ENCODE results near the gene NUP205.

NUP205 gene, protein sequence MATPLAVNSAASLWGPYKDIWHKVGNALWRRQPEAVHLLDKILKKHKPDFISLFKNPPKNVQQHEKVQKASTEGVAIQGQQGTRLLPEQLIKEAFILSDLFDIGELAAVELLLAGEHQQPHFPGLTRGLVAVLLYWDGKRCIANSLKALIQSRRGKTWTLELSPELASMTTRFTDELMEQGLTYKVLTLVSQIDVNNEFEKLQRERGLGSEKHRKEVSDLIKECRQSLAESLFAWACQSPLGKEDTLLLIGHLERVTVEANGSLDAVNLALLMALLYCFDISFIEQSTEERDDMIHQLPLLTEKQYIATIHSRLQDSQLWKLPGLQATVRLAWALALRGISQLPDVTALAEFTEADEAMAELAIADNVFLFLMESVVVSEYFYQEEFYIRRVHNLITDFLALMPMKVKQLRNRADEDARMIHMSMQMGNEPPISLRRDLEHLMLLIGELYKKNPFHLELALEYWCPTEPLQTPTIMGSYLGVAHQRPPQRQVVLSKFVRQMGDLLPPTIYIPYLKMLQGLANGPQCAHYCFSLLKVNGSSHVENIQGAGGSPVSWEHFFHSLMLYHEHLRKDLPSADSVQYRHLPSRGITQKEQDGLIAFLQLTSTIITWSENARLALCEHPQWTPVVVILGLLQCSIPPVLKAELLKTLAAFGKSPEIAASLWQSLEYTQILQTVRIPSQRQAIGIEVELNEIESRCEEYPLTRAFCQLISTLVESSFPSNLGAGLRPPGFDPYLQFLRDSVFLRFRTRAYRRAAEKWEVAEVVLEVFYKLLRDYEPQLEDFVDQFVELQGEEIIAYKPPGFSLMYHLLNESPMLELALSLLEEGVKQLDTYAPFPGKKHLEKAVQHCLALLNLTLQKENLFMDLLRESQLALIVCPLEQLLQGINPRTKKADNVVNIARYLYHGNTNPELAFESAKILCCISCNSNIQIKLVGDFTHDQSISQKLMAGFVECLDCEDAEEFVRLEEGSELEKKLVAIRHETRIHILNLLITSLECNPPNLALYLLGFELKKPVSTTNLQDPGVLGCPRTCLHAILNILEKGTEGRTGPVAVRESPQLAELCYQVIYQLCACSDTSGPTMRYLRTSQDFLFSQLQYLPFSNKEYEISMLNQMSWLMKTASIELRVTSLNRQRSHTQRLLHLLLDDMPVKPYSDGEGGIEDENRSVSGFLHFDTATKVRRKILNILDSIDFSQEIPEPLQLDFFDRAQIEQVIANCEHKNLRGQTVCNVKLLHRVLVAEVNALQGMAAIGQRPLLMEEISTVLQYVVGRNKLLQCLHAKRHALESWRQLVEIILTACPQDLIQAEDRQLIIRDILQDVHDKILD (N-terminal part only)

DNA sequence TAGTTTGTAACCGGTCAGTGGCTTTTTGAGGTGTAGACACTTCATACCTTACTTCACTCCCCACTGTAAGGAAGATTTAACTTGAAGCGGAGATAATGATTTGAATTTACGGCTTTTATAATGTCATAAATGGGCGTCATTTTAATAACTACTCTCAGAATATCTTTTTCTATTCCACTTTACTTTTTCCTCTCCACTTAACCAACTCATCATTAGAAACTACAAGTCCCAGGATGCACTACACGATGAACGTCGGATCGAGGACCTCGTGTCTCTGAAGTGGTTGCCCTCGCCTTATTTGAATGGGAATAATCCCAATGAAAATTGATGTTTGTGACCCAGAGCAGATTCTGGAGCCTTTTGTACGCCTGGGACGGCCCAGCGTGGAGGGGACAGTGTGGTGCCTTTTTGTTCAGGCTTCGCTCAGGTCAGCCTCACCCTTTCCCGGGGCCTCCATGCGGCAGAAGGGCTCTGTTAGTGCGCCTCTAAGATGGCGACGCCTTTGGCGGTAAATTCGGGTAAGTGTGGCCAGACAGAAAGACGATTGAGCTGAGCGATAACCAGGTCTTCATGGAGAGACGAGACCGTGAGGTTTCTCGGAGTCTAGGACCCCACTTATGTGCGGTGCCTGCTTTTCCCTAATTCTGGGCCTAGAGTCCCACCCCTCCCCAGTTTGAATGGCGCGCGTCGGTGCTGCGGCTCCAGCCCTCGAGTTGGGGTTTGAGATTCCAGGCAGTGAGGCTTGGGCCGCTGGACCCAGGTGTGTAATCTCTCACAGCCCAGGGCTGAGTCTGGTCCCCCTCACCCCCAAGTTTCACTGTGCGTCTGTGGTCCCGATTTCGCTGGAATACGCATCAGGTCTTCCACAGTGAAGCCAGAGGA lies at the start of gene NUP205:
Gene NUP205 (plus strand): TSS at position 463 of the 882 bp plus-strand sequence. CDS start 28 bp downstream, at position 491.
- H3K4me3 ChIP-seq (ENCODE audit: low read depth, low read length): peak within 1 kb of the TSS; percentile 86
- DNase-seq (ENCODE audit: low read depth): peak; percentile 48

DNA sequence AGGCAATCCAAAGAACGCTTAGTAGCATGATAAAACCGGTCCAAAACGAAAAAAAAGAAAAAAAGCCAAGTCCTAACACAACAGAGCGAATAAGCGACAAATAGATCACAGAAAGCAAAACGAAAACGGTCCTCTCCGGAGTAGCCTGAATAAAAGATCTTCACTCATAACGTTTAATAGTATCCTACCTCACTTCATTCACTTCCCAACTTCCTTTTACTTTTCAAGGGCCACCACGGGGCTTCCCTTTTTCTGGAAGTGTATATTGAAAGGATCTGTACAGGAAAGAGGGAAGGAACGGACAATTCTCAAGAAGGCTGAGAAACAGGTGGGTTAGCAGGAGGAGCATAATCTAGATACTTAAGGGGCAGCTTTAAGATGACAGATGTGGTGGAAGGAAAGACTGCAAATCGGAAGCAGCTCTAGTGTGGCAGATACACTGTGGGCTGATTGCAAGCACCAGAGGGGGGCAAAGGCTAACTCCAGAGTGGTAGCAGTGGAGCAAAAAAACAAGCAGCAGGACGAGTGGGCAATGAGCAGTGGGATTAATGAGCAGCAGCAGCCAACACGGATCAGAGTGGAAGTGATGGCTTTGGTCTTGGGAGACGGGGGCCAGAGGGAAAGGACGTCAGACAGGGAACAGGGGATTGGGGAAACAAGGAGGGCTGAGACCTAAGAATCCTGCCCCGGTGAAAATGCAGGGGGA lies 48.7 kb upstream of the NUP205 start:
- peak overlapping the region; percentile 96 for H3K4me3 ChIP-seq (ENCODE audit: low read depth, low read length)
- DNase-seq (ENCODE audit: low read depth): no peak

DNA sequence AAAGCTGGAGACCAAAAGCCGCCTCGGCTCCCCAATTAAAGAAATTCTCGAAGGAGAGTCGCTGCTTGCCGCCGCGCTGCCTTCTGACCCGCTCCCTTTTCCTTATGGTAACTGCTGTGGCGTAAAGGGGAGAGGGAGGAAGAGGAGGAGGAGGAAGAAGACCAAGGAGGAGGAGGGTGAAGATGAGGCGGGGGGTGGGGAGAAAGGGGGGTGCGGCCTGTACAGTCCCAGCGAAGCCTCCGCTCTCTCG lies 48.2 kb upstream of the NUP205 start:
- no peak for DNase-seq (ENCODE audit: low read depth)

DNA sequence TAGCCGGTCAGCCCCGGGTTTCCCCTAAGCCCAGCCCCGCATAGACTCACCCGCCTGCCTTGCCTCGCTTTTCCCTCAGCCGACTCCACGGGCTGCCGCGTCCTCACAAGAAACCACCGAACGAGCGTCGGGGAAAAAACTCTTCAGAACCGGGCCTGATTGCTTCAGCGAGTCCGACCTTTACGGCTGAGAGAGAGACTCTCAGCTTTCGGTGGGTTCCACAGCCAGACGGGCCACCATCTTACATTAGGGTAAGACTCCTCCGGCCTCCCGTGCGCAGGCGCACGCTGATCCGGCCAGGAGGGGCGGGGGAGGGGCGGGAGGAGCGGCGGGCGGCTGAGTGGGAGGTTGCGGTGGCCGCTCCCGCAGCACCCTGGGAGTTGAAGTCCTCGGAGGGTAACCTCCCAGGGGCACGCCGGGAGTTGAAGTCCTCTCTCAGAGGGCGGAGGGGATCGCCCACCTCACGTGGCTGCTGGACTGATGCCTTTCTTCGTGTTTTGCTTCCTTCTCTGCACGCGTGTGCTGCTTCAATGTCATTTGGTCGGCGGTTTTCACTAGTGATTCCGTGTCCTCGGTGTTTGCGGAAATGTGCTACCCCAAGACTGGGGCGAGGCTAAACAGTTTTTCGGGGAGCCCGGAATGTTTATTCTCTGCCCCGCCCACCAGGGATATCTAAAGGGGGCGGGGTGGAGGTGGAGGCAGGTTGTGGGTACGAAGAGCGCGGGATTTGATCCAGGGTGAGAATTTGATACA lies 47.7 kb upstream of the NUP205 start, which contains the start of gene CNOT4:
Gene CNOT4 (minus strand): TSS at position 264 of the 753 bp plus-strand sequence. CDS start 71,771 bp downstream, outside the sequence.
- DNase-seq (ENCODE audit: low read depth): peak; percentile 84
- peak within 1 kb of the TSS; percentile 96 for H3K4me3 ChIP-seq (ENCODE audit: low read depth, low read length)

More for the DNA sequence above, 48.2 kb upstream of the NUP205 start:
- H3K4me3 ChIP-seq (ENCODE audit: low read depth, low read length): peak overlapping the region; percentile 96

DNA sequence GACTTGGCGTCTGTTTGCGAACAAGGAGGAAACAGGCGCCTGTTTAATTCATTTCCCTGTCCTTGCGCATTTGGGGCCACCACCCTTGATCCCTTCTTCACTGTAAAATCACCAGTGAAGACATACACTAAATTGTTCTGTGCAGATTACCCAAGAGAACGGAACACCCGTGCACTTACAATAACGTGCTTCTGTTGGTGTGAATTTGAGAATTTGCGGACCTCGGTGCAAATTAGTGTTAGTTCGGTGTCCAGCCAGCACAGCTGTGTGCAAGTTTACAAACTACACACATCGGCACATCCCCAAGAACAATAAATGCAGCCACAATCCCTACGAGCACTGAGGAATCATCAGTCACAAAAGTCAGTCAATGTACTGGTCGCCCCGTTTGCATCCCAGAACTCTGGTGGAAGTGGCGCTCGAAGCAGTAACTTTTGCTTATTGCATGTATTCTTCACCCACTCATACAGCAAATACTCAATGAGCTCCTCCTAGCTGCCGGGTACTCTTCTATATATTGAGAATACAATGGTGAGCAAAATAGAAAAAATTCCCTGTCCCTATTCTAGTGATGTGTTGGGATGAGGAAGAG lies 47.0 kb upstream of the NUP205 start:
- peak overlapping the region; percentile 96 for H3K4me3 ChIP-seq (ENCODE audit: low read depth, low read length)
- DNase-seq (ENCODE audit: low read depth): no peak

DNA sequence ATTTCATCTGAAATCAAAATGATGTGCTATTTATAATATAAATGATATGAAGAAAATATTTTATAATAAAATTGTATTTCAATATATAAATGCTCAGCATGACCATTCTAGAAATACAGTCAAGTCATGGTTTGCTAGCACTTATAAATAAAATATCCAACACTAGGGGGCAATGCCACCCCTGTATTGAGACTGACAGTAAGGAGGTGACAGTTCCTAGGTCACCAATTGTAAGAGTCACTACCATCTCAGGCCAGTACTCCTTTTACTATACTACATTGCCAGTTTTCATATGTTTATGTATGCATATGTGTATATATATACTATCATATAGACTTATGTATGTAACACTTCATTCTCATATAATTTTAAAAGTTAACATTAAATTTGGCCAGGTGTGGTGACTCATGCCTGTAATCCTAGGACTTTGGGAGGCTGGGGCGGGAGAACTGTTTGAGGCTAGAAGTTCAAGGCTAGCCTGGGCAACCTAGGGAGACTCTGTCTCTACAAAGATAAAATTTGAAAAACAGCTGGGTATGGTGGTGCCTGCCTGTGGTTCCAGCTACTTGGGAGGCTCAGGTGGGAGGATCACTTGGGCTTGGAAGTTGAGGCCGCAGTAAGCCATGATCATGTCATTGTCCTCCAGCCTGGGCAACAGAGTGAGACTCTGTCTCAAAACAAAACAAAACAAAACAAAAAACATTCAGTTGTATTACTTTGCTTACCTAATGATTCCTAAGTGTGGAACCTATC lies 45.4 kb upstream of the NUP205 start:
- no peak for DNase-seq (ENCODE audit: low read depth)
- H3K4me3 ChIP-seq (ENCODE audit: low read depth, low read length): no peak overlapping the region

DNA sequence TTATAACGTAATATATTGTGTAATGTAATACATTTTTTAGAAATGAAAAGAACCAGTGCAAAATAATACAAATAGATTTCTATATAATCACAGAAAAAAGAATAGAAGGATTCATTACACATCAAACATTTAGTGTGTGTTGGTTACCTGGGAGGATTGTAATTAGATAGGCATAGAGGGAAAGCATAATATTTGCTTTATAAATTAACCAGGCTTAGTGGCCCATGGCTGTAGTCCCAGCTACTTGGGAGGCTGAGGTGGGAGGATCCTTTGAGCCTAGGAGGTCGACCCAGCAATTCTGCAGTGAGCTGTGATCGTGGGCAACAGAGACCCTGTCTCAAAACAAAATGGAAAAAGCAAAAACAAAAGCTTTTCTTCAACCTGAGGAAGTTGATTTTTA lies 42.9 kb upstream of the NUP205 start:
- no peak for DNase-seq (ENCODE audit: low read depth)
- no peak overlapping the region for H3K4me3 ChIP-seq (ENCODE audit: low read depth, low read length)

DNA sequence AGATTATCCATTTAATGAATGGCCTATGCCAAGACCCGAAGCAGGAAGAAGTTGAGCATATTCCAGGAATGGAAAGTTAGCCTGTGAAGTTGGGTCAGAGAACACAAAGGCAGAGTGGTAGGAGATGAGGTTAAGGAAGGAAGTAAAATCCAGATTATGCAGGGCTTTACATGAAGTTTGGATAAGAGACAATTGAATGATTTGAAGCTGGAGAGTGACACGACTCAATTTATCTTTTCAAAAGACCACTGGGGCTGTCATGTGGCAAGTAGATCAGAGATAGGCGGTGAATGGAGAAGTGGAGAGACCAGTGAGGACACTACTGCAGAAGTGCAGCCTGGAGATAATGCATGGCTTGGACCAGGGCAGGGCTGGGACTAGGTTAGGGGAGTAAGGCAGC lies 40.7 kb upstream of the NUP205 start:
- H3K4me3 ChIP-seq (ENCODE audit: low read depth, low read length): no peak overlapping the region
- DNase-seq (ENCODE audit: low read depth): no peak

DNA sequence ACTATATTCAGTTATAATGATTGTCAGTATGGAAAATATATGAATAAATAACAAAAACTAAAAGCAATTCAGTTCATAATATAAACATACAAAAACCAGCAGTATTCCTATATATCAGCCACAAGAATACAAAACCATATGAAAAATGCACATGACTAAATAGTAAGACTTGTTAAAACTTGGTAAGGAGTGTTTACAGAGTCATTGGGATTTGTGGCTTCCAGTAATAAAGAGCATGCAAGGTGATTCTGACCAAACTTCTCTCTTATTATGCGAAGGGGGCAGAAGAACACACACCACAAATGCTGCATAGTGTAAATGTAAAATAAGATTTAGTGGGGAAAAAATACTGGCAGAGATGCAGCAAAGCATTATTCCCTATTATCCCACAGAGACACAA lies 39.0 kb upstream of the NUP205 start:
- H3K4me3 ChIP-seq (ENCODE audit: low read depth, low read length): no peak overlapping the region
- DNase-seq (ENCODE audit: low read depth): no peak

DNA sequence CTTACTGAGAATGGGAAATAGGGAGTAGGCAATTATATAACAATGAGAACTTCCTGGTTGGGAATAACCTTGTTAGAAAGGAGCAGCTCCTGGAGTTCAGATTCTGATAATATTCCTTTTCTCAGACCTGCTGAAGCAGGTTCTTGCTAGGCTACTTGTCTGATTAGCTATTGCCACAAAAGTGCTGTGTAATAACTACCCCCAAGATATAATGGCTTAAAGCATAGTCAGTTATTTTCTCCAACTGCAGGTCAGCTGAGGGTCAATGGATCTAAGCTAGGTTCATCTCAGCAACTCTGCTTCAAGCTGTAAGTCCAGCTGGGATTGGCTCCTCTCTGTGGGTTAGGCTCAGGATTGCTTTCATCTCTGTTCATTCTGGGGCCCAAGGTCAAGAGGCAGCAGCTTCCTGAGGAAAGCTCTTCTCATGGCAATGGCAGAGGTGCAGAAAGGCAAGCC lies 38.5 kb upstream of the NUP205 start:
- no peak for DNase-seq (ENCODE audit: low read depth)
- H3K4me3 ChIP-seq (ENCODE audit: low read depth, low read length): no peak overlapping the region

DNA sequence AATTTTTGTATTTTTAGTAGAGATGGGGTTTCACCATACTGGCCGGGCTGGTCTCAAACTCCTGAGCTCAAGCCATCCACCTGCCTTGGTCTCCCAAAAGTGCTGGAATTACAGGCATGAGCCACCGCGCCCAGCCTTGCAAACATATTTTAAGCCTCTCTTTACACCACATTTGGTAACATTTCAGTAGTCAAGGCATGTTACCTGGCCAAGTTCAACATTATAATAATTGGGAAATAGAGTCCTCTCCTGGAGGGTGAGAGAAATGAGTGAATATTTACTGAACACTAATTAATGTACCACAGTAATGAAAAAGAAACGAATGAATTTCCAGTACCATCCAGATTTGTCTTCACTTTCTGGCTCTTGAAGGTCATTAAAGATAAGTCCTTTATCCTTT lies 37.8 kb upstream of the NUP205 start:
- no peak overlapping the region for H3K4me3 ChIP-seq (ENCODE audit: low read depth, low read length)
- no peak for DNase-seq (ENCODE audit: low read depth)

DNA sequence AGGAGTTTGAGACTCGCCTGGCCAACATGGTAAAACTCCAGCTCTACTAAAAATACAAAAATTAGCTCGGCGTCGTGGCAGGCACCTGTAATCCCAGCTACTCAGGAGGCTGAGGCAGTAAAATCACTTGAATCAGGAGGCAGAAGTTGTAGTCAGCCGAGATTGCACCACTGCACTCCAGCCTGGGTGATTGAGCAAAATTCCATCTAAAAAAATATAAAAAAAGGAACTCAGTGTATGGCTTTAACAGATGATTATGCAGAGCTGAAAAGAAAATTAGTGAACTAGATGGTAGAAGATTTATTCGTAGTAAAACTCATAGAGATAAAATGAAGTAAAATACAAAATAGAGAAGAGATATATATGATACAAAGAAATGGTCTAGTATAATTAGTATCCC lies 35.2 kb upstream of the NUP205 start:
- DNase-seq (ENCODE audit: low read depth): no peak
- H3K4me3 ChIP-seq (ENCODE audit: low read depth, low read length): no peak overlapping the region

DNA sequence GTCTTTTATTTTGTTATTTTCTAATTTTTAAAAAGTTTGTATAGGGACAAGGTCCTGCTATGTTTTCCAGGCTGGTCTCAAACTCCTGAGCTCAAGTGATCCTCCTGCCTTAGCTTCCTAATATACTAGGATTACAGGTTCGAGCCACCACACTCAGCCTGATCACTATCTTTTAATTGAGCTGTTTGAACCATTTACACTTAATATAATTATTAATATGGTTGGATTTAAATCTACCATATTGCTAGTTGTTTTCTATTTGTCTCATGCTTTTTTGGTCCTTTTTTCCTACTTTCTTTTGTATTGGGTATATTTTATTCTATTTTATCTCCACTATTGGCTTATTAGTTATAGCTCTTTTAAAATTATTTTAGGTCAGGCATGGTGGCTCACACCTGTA lies 34.6 kb upstream of the NUP205 start:
- no peak overlapping the region for H3K4me3 ChIP-seq (ENCODE audit: low read depth, low read length)
- DNase-seq (ENCODE audit: low read depth): no peak

DNA sequence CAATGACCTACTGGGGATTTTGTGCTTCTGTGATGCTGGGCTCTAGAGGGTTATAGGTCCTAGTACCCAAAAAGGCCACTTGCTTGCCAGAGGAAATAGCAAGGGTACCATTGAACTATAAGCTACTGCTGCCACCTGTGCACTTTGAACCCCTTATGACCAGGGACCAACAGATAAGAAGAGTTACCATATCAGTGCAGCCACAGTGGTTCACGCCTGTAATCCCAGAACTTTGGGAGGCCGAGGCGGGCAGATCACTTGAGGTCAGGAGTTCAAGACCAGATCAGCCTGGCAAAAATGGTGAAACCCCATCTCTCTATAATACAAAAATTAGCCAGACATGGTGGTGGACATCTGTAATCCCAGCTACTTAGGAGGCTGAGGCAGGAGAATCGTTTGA lies 32.3 kb upstream of the NUP205 start:
- H3K4me3 ChIP-seq (ENCODE audit: low read depth, low read length): no peak overlapping the region
- no peak for DNase-seq (ENCODE audit: low read depth)

DNA sequence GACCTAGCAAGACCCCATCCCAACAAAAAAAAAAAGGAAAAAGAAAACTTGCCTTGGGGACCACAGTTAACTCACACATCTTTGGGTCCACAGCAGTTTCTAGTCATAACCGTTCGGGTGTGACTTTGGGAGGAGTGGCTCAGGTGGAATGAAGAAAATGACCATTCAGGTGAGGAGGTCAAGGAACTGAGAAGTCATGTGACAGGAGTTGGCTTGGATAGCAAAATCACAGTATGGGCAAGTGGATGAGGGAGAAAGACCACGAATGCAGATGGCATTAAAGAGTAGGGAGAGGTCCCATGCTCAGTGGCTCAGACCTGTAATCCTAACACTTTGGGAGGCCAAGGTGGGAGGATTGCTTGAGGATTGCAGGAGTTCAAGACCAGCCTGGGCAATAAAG lies 30.7 kb upstream of the NUP205 start:
- H3K4me3 ChIP-seq (ENCODE audit: low read depth, low read length): no peak overlapping the region
- DNase-seq (ENCODE audit: low read depth): no peak

DNA sequence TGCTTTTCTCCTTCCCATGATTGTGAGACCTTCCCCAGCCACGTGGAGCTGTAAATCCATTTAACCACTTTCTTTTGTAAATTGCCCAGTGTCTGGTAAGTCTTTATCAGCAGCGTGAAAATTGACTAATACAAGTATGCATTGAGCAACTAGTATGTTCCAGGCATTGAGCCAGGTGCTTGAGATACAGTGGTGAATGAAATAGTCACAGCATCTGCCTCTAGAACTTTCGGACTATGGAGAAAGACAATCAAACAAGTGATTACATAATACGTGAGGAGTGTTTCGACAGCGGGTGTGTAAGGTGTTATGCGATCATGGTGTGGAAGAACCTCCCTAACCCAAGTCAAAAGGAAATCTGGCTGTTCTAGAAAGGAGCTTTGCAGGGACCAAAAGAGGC lies 21.6 kb upstream of the NUP205 start:
- no peak for DNase-seq (ENCODE audit: low read depth)
- no peak overlapping the region for H3K4me3 ChIP-seq (ENCODE audit: low read depth, low read length)

DNA sequence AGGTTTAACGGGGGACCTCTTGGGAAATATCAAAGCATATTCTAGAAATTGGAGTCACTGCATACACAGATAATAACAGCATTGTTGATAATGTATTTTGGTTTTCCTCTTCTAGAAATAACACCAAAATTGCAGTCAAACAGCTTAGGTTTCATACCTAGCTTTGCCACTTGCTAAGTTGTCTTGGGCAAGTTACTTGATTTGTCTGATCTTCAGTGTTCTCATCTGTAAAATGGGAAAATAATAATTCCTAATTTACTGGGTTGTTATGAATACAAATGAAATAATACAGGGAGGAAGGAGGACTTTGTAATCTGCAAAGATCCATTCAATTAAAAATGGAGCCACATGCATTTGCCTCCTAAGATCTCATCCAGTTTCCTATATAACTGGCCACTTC lies 20.3 kb upstream of the NUP205 start:
- H3K4me3 ChIP-seq (ENCODE audit: low read depth, low read length): no peak overlapping the region
- no peak for DNase-seq (ENCODE audit: low read depth)

Data from skeletal muscle cell (primary cell).